ENCODE data around the gene PCDH10. TPM values are rescaled to one million over a fixed set of nuclear protein-coding genes. Genes with fewer than 3 reads are reported as not detected.

PCDH10 gene
- polyA plus RNA-seq, 1 of the 3 experiments (the other 2 are of a cell fraction) = 0.02 TPM

DNA sequence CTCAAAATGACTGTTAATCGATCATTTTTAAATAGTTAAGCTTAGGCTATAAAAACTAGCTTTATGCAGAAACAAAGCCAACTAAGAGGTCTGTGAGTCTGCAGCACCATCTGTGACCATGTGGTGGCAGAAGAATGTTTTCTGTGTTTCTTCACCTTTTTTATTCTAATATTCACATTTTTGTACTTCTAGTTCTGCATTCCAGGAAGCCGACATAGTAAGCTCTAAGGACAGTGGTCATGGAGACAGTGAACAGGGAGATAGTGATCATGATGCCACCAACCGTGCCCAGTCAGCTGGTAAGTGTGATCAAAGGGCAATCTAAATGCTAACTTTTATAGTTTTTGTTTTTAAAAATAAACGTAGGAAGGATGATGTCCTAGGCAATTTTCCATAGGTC, 5.6 kb downstream of the PCDH10 start:
- no peak overlapping the region for H2AFZ ChIP-seq (ENCODE audit: low read depth)
- no peaks in the 10 kb centered on the region for H3K79me2 ChIP-seq (ENCODE audit: insufficient read depth)
- H3F3A ChIP-seq (replicated peaks; ENCODE audit: insufficient read depth) = no peaks in the 10 kb centered on the region
- H3K9me3 ChIP-seq = no peaks in the 10 kb centered on the region
- WGBS (ENCODE audit: low lambda C conversion rate) = 12% methylated on average over 4 of the region's 4 CpGs
- peaks cover 0 to 2% of the 10 kb centered on the region in 2 experiments; a peak in 2 of 4 replicates for H3K4me1 ChIP-seq (ENCODE audit: control insufficient read depth in 1 of 2, insufficient read depth in 2 of 2, low read depth in 1 of 2, low read length in 1 of 2)
- TF ChIP-seq SMC3 (IDR thresholded peaks at IDR 0.05; ENCODE audit: low read depth, low read length) = peak; percentile 36
- no peak for TF ChIP-seq FOSL2 (IDR thresholded peaks at IDR 0.05; ENCODE audit: borderline replicate concordance, low read depth)
- TF ChIP-seq CTCF (IDR thresholded peaks at IDR 0.05) = peak; percentile 74
- peak; percentile 55 for TF ChIP-seq RAD21 (IDR thresholded peaks at IDR 0.05; ENCODE audit: low read length)
- TF ChIP-seq TEAD4 (IDR thresholded peaks at IDR 0.05; ENCODE audit: borderline replicate concordance, insufficient read depth) = no peak
- TF ChIP-seq CHD2 (IDR thresholded peaks at IDR 0.05; ENCODE audit: low read length, partially characterized antibody) = no peak
- TF ChIP-seq MXI1 (IDR thresholded peaks at IDR 0.05; ENCODE audit: low read depth, low read length) = no peak
- no peak for TF ChIP-seq SIN3A (IDR thresholded peaks at IDR 0.05; ENCODE audit: borderline replicate concordance, low read depth, low read length)
- H3K27me3 ChIP-seq (ENCODE audit: insufficient read depth) = peaks cover 52% of the 10 kb centered on the region
- no peaks in the 10 kb centered on the region for H3K36me3 ChIP-seq (replicated peaks in 1 of 2; ENCODE audit: control insufficient read depth in 1 of 2, insufficient read depth in 2 of 2, low read length in 1 of 2)
- H3K4me2 ChIP-seq = no peak overlapping the region
- H3K27ac ChIP-seq (ENCODE audit: low read depth in 2 of 2, low read length in 1 of 2) = no peak overlapping the region; a peak in 1 of 4 replicates
- H4K20me1 ChIP-seq (ENCODE audit: insufficient read depth) = no peaks in the 10 kb centered on the region
- no peak overlapping the region; a peak in 1 of 4 replicates for H3K4me3 ChIP-seq (ENCODE audit: low read depth in 2 of 2, low read length in 1 of 2)
- ChIA-PET CTCF (interaction anchor here (0.7 to 1.5 kb wide), 8 partner anchors 8 to 374 kb away, joined by 3 to 7 read pairs (median 3); no protein-coding TSS in a partner anchor), POLR2A (no interaction called here)
- H3K9ac ChIP-seq = no peak overlapping the region
- no peaks in the 10 kb centered on the region for H3K9me2 ChIP-seq
- peak; percentile 30 for DNase-seq

- H3F3A ChIP-seq (replicated peaks; ENCODE audit: insufficient read depth) = no peaks in the 10 kb centered on the region
- ChIA-PET CTCF (interaction anchor here (5.7 kb wide), 1 partner anchor 8 kb away, joined by 44 read pairs; the partner anchor contains the start of gene PCDH10), POLR2A (no interaction called here)
- H3K27me3 ChIP-seq (ENCODE audit: insufficient read depth) = peaks cover 38% of the 10 kb centered on the region
- no peak overlapping the region for H3K9ac ChIP-seq
- DNase-seq = no peak
- H3K4me2 ChIP-seq = no peak overlapping the region
- no peak for TF ChIP-seq MEF2A (IDR thresholded peaks at IDR 0.05; ENCODE audit: borderline replicate concordance, low read depth)
- TF ChIP-seq, protein P1, sequence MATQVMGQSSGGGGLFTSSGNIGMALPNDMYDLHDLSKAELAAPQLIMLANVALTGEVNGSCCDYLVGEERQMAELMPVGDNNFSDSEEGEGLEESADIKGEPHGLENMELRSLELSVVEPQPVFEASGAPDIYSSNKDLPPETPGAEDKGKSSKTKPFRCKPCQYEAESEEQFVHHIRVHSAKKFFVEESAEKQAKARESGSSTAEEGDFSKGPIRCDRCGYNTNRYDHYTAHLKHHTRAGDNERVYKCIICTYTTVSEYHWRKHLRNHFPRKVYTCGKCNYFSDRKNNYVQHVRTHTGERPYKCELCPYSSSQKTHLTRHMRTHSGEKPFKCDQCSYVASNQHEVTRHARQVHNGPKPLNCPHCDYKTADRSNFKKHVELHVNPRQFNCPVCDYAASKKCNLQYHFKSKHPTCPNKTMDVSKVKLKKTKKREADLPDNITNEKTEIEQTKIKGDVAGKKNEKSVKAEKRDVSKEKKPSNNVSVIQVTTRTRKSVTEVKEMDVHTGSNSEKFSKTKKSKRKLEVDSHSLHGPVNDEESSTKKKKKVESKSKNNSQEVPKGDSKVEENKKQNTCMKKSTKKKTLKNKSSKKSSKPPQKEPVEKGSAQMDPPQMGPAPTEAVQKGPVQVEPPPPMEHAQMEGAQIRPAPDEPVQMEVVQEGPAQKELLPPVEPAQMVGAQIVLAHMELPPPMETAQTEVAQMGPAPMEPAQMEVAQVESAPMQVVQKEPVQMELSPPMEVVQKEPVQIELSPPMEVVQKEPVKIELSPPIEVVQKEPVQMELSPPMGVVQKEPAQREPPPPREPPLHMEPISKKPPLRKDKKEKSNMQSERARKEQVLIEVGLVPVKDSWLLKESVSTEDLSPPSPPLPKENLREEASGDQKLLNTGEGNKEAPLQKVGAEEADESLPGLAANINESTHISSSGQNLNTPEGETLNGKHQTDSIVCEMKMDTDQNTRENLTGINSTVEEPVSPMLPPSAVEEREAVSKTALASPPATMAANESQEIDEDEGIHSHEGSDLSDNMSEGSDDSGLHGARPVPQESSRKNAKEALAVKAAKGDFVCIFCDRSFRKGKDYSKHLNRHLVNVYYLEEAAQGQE (IDR thresholded peaks at IDR 0.05; ENCODE audit: low read depth, low read length) = no peak
- TF ChIP-seq RFX5 (IDR thresholded peaks at IDR 0.05; ENCODE audit: low read length) = no peak
- no peak for TF ChIP-seq POLR2AphosphoS5 (IDR thresholded peaks at IDR 0.05; ENCODE audit: low read depth, low read length)
- no peak for TF ChIP-seq SIN3A (IDR thresholded peaks at IDR 0.05; ENCODE audit: borderline replicate concordance, low read depth, low read length)
- no peak for TF ChIP-seq ELF1 (IDR thresholded peaks at IDR 0.05)
- no peak for TF ChIP-seq PBX3 (IDR thresholded peaks at IDR 0.05)
- TF ChIP-seq, protein P2, sequence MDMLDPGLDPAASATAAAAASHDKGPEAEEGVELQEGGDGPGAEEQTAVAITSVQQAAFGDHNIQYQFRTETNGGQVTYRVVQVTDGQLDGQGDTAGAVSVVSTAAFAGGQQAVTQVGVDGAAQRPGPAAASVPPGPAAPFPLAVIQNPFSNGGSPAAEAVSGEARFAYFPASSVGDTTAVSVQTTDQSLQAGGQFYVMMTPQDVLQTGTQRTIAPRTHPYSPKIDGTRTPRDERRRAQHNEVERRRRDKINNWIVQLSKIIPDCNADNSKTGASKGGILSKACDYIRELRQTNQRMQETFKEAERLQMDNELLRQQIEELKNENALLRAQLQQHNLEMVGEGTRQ (IDR thresholded peaks at IDR 0.05; ENCODE audit: borderline replicate concordance, low read depth, low read length) = no peak
- TF ChIP-seq, protein P3, sequence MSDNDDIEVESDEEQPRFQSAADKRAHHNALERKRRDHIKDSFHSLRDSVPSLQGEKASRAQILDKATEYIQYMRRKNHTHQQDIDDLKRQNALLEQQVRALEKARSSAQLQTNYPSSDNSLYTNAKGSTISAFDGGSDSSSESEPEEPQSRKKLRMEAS (IDR thresholded peaks at IDR 0.05; ENCODE audit: low read depth) = no peak
- no peak for TF ChIP-seq GABPA (IDR thresholded peaks at IDR 0.05; ENCODE audit: low read depth)
- no peak for TF ChIP-seq CTCF (IDR thresholded peaks at IDR 0.05)
- no peak for TF ChIP-seq MXI1 (IDR thresholded peaks at IDR 0.05; ENCODE audit: low read depth, low read length)
- no peaks in the 10 kb centered on the region; a peak in 2 of 4 replicates for H3K4me1 ChIP-seq (ENCODE audit: control insufficient read depth in 1 of 2, insufficient read depth in 2 of 2, low read depth in 1 of 2, low read length in 1 of 2)
- no peak overlapping the region for H3K27ac ChIP-seq (ENCODE audit: low read depth in 2 of 2, low read length in 1 of 2)
- H3K9me3 ChIP-seq = no peaks in the 10 kb centered on the region
- no peak overlapping the region for H2AFZ ChIP-seq (ENCODE audit: low read depth)
- WGBS (ENCODE audit: low lambda C conversion rate) = 7% methylated on average over 5 of the region's 5 CpGs
- H3K9me2 ChIP-seq = no peaks in the 10 kb centered on the region
- H3K36me3 ChIP-seq (replicated peaks in 1 of 2; ENCODE audit: control insufficient read depth in 1 of 2, insufficient read depth in 2 of 2, low read length in 1 of 2) = no peaks in the 10 kb centered on the region
- no peaks in the 10 kb centered on the region for H3K79me2 ChIP-seq (ENCODE audit: insufficient read depth)
- no peaks in the 10 kb centered on the region for H4K20me1 ChIP-seq (ENCODE audit: insufficient read depth)
- H3K4me3 ChIP-seq (ENCODE audit: low read depth in 2 of 2, low read length in 1 of 2) = no peak overlapping the region
These were observed 7.0 kb downstream of the PCDH10 start for GRCh38 chr4:133156096-133156495.

Measured in SK-N-SH (cell line).